Stimulated activated CD4-positive, alpha-beta T cell treated with anti-CD3 and anti-CD28 coated beads, Interleukin-4, amount 100 ng/mL, for 1 hour (primary cell): ENCODE results near the gene CANX.
"Not testable (repeated sequence)": the region's sequence is repeated elsewhere in the genome, so short reads cannot be mapped to it uniquely, and the experiment has no call there.

Experiments used
- DNase-seq: peaks from one replicate; pipeline ENCODE4 v3.0.0-alpha.2; 2020

CANX gene

GRCh38 chr5:179700401-179700918 is 1.7 kb downstream of the CANX start:
- no peak for DNase-seq

- DNase-seq, result no peak
These were observed 17.5 kb downstream of the CANX start for GRCh38 chr5:179716286-179716685.

GRCh38 chr5:179720222-179720621 is 21.5 kb downstream of the CANX start:
- DNase-seq, result no peak

DNA sequence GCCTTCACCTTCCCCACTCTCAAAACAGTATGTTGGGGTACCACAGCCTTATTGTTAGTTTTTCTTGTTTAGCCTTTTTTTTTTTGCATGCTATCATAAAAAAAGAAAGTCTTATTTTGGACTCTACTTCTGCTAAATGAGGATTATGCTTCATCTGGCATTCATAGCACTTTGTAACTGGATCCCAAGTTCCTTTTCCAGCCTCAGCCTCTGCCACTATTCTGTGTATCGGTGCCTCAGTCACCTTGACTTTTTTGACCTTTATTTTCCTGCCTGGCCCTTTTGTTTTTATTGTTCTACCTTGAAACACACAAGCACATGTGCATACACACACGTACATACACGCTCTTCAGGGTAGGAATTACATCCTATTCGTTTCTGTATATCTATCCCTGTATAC is 25.4 kb downstream of the CANX start:
- DNase-seq, result no peak

DNA sequence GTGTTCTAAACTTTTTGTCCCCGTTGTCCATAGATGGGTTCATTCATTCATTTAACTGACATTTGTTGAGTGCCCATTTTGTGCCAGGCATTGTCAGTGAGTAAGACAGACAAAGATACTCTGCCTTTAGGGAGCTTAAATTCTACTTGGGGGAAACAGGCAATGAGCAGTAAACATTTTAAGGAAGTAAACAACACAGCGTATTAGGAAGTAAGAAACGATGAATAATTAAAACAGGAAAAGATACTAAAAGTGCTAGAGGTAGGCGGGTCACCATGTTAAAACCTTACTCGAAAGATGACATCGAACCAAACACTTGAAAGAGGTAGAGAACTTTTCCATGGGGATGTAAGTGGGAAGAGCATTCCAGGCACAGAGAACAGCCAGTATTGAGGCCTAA is 28.3 kb downstream of the CANX start:
- DNase-seq, result no peak

GRCh38 chr5:179729303-179729702 is 30.5 kb downstream of the CANX start:
- DNase-seq, result no peak

GRCh38 chr5:179729727-179730126 is 31.0 kb downstream of the CANX start:
- no peak for DNase-seq

DNA sequence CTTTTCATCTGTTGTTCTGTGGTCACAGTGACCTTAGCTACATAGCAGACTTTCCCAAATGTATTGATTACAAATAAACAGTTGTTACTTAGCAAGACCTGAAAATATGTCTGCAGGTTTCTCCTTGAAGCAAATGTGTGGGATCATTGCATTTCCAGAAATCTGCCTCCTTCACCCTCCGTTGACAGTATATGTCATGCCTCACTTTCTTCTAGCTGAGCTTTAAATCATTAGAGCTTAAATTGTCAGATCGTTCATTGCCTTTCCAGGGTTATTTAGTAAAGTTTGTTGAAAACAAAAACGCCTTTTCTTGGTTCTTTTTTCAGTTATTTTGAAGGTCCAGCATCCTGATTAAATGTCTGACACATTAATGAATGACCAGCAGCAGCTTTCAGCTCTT is 31.6 kb downstream of the CANX start:
- DNase-seq, result no peak

- DNase-seq, result no peak
These were observed 32.1 kb downstream of the CANX start for GRCh38 chr5:179730852-179731251.

DNA sequence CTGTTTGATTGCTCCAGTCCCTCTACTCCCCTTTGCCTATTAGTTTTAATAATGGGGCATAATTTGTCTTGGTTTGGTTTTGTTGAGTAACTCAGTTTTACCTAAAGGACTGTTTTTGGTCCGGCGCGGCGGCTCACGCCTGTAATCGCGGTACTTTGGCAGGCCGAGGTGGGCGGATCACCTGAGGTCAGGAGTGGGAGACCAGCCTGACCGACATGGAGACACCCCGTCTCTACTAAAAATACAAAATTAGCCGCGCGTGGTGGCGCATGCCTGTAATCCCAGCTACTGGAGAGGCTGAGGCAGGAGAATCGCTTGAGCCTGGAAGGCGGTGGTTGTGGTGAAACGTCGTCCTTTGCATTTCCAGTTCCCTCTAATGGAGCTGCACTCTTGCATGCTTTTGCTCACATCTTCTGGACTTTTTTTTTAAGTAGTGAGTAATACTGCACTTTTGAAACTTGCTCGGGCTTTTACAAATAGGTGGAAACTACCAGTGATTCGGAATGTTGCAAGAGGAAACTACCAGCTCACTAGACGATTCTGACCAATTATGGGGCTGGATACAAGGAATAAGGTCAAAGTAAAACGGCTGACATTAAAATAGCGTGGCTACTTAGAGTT is 33.1 kb downstream of the CANX start:
- peak; percentile 23 for DNase-seq

DNA sequence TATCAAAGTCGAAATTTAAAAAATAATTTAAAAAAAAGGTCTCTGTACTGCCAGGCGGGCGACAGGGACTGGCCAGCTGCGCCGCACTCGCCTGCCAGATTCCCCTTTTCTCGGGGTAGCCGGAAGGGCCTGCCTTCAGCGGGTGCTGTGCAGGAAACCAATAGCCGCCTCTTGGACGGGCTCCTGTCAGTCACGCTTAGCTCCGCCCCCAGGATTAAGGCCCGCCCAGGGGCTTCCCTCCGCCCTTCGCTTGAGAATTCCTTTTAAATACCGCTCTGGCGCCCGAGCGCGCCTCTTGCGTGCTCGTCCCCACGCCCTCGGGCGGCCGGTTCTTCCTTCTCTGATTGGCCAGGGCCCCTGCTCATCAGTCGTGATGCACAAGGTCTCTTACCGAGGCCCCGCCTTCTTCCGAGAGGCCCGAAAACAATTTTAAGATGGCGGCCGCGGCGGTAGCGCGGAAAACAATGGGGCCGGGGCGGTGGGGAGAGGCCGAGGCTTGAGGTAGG is 33.7 kb downstream of the CANX start, which contains the start of gene MAML1:
MAML1 (plus strand) TSS at position 411 of the 506 bp plus-strand sequence. CDS start 291 bp downstream, outside the sequence.
- peak; percentile 99 for DNase-seq

- peak; percentile 48 for DNase-seq
These were observed 34.4 kb downstream of the CANX start for GRCh38 chr5:179732918-179733771.

- DNase-seq, result no peak
These were observed 35.0 kb downstream of the CANX start for GRCh38 chr5:179733772-179734126.

DNA sequence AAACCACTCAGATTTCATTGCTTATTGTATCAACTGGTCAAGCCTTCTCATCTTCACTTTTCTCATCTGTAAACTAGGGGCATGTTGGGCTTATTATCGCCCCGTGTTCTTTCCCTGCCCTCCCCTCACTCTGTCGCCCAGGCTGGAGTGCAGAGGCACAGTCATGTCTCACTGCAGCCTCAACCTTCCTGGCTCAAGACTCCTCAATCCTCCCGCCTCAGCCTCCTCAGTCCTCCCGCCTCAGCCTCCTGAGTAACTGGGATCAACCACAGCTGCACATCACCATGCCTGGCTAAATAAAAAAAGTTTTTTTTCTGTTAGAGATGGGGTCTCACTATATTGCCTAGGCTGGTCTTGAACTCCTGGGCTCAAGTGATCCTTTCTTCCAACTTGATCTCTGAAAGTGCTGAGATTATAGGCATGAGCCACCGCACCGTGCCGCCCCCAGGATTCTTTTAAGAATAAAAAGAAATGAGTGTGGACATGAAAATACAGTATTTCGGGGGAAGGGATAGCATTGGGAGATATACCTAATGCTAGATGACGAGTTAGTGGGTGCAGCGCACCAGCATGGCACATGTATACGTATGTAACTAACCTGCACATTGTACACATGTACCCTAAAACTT is 35.9 kb downstream of the CANX start:
- DNase-seq, result no peak

DNA sequence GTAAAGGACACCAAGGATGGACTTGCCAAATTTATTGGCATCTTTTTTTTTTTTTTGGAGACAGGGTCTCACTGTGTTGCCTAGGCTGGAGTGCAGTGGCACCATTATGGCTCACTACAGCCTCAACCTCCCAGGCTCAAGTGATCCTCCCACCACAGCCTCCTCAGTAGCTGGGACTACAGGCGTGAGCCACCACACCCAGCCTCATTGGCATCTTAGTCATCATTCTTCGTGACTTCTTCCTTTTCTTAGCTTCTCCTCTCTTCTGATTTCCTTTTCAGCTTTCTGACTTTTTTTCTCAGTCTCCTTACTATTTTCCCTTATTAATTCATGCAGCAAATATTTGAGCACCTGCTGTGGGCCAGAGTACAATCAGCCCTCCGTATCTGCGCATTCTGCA is 40.0 kb downstream of the CANX start:
- DNase-seq, result no peak

GRCh38 chr5:179744106-179744505 is 45.3 kb downstream of the CANX start:
- not testable (repeated sequence) for DNase-seq

DNA sequence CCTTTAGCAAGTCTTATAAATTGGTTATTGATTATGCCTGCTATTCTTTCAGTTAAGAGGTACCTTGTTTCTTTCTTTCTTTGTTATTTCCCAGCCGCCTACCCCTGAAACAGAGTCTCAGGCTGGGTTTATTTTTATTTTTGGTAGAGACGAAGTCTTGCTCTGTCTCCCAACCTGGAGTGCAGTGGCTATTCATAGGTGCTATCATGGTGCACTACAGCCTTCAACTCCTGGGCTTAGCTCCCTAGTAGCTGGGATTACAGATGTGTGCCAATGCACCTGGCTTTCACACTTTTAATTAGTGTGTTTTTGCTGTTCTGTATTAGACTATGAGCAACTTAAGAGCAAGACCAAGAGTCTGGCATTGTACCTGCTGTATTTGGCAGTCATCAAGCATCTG is 48.1 kb downstream of the CANX start:
- no peak for DNase-seq

DNA sequence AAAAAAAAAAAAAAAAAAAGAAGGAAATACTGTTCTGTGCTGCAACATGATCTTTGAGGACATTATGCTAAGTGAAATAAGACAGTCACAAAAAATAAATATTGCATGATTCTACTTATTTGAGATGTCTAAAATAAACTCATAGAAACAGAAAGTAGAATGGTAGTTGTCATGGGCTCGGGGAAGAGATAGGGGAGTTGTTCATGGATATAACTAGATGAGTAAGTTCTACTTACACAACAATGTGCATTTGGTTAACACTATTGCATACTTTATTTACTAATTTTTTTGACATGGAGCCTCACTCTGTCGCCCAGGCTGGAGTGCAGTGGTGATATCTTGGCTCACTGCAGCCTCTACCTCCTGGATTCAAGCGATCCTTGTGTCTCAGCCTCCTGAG is 49.0 kb downstream of the CANX start:
- no peak for DNase-seq

GRCh38 chr5:179749857-179750508 is 51.2 kb downstream of the CANX start:
- no peak for DNase-seq

DNA sequence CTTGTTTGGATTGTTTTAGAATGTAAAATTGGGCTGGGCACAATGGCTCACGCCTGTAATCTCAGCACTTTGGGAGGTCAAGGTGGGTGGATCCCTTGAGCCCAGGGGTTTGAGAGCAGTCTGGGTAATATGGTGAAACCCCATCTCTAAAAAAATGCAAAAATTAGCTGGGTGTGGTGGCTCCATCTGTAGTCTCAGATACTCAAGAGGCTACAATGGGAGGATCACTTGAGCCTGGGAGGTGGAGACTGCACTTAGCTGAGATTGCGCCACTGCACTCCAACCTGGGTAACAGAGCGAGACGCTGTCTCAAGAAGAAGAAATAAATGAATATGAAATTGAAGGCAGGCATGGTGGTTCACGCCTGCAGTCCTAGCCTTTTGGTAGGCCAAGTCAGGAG is 55.2 kb downstream of the CANX start:
- no peak for DNase-seq

GRCh38 chr5:179755022-179755421 is 56.3 kb downstream of the CANX start:
- no peak for DNase-seq

DNA sequence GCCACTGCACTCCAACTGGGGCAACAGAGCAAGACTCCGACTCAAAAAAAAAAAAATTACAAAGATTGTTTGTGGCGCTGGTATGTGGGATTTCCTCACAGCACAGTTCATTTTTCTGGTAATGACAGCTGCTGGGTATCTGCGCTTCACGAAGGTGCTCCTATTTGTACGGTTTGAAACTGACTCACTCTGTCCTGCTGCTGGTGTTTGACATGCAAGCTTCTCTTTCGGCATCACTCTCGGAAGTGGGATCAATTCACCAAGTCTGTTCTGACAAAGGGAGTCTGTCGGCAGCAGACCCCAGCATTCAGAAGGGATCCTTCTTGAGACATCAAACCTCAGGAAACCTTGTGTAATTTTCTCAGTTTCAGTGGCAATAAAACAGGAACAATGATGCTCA is 60.2 kb downstream of the CANX start:
- no peak for DNase-seq
